Progenitor cell of endocrine pancreas (in vitro differentiated cells): ENCODE results near the gene OSTM1. TPM values are rescaled to one million over a fixed set of nuclear protein-coding genes. Genes with fewer than 3 reads are reported as not detected.
A peak's percentile ranks its signal among the peaks of the same experiment; 100 is the strongest.

Source experiments
- DNase-seq: peaks from one replicate; pipeline ENCODE4 v3.0.0; 2021; ENCODE audit warnings: low spot score; ENCODE audit not compliant: unreplicated experiment
- H3K27ac Mint-ChIP-seq: 2 replicates; pipeline ENCODE4 v1.8.0; 2021; ENCODE audit warnings: mild to moderate bottlenecking, moderate library complexity, mixed read lengths
- H3K27me3 Mint-ChIP-seq: 2 replicates; pipeline ENCODE4 v1.8.0; 2021; ENCODE audit warnings: mixed read lengths
- H3K36me3 Mint-ChIP-seq: 2 replicates; pipeline ENCODE4 v1.8.0; 2022; ENCODE audit warnings: mixed read lengths; ENCODE audit not compliant: insufficient read depth
- H3K4me1 Mint-ChIP-seq: 2 replicates; pipeline ENCODE4 v1.8.0; 2021; ENCODE audit warnings: low read depth, mixed read lengths
- H3K4me3 Mint-ChIP-seq: 2 replicates; pipeline ENCODE4 v1.8.0; 2021; ENCODE audit warnings: low read depth, mild to moderate bottlenecking, moderate library complexity, mixed read lengths
- H3K9me3 Mint-ChIP-seq: 2 replicates; pipeline ENCODE4 v1.8.0; 2021; ENCODE audit warnings: low read depth, mixed read lengths
- total RNA-seq: library from RNA; stranded (reverse); gene quantifications from 2 replicates; pipeline ENCODE4 v1.2.1, GENCODE V29; 2021
- TF ChIP-seq, protein P1 (sequence below): fragments of 200-600 bp; sonication (generic); IDR thresholded peaks from one replicate; pipeline ENCODE4 v1.5.0; 2021; ENCODE audit warnings: antibody characterized with exemption, mild to moderate bottlenecking; ENCODE audit not compliant: unreplicated experiment

The OSTM1 gene
- total RNA-seq, 1 donor from 2014 or later: 8.2 TPM

DNA sequence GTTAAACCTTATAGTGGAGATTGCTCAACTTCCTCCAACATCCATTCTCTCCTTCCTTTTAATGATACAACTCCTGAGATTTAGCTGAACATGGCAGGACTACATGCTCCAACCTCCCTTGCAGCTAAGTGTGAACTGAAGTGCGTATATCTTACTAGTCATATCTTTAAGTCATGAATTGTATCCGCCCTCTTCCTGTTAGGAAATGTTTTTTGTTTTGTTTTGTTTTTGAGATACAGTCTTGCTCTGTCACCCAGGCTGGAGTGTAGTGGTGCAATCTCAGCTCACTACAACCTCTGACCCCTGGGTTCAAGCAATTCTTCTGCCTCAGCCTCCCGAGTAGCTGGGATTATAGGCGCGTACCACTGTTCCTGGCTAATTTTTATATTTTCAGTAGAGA, 8.8 kb upstream of the OSTM1 start:
- Mint-ChIP-seq H3K36me3 (no peaks in the 10 kb centered on the region), H3K4me1 (no peaks in the 10 kb centered on the region), H3K4me3 (no peak overlapping the region), H3K27me3 (peaks cover 23% of the 10 kb centered on the region), H3K27ac (no peak overlapping the region), H3K9me3 (no peaks in the 10 kb centered on the region)
- TF ChIP-seq, protein P1, sequence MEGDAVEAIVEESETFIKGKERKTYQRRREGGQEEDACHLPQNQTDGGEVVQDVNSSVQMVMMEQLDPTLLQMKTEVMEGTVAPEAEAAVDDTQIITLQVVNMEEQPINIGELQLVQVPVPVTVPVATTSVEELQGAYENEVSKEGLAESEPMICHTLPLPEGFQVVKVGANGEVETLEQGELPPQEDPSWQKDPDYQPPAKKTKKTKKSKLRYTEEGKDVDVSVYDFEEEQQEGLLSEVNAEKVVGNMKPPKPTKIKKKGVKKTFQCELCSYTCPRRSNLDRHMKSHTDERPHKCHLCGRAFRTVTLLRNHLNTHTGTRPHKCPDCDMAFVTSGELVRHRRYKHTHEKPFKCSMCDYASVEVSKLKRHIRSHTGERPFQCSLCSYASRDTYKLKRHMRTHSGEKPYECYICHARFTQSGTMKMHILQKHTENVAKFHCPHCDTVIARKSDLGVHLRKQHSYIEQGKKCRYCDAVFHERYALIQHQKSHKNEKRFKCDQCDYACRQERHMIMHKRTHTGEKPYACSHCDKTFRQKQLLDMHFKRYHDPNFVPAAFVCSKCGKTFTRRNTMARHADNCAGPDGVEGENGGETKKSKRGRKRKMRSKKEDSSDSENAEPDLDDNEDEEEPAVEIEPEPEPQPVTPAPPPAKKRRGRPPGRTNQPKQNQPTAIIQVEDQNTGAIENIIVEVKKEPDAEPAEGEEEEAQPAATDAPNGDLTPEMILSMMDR: no peak
- DNase-seq: no peak

DNA sequence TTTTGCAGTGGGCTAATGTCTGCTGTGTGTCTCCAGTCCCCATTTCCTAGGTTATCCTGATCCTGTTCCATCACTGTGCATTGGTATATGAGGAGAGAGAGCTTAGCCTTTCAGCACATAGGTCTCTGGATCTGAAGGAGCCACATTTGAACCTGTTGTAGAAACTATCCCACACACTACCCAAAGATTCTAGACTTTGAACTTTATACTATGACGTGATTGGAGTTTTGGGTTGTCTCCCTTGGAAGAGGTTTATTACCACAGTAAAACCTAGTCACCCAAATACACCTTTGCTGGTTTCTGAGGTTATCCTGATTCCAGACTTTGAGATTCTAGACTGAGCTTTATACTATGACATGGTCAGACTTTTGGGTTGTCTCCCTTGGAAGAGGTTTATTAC, 8.0 kb upstream of the OSTM1 start:
- Mint-ChIP-seq H3K27ac (no peak overlapping the region), H3K4me3 (no peak overlapping the region), H3K9me3 (no peaks in the 10 kb centered on the region), H3K36me3 (no peaks in the 10 kb centered on the region), H3K27me3 (peaks cover 27% of the 10 kb centered on the region), H3K4me1 (no peaks in the 10 kb centered on the region)
- TF ChIP-seq, protein P1: no peak
- DNase-seq: no peak

DNA sequence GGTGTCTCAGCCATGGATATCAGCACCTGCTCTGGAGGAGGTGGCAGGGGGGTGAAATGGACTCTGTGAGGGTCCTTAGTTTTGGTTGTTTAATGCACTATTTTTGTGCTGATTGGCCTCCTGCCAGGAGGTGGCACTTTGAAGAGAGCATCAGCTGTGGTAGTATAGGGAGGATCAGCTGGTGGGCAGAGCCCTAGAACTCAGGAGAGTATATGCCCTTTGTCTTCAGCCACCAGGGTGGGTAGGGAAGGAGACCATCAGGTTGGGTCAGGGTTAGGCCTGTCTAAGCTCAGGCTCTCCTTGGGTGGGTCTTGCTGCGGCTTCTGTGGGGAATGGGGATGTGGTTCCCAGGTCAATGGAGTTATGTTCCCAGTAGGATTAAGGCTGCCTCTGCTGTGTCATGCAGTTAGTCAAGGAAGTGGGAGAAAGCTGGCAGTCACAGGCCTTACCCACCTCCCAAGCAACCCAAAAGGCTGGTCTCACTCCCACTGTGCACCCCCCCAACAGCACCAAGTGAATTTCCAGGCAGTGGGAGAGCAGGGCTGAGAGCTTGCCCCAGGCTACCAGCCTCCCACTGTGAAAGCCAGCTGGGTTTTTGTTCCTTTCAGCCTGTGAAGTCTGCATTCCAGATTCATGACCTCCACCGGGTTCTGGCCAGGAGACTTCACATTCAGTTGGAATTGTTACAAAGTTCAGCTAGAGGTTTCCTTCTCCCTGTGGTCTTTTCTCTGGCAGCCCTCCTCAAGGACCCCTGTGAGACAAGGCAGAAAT, 5.7 kb upstream of the OSTM1 start:
- Mint-ChIP-seq H3K4me3 (no peak overlapping the region), H3K36me3 (no peaks in the 10 kb centered on the region), H3K9me3 (no peaks in the 10 kb centered on the region), H3K27ac (no peak overlapping the region), H3K27me3 (peaks cover 29% of the 10 kb centered on the region), H3K4me1 (no peaks in the 10 kb centered on the region)
- no peak for DNase-seq
- TF ChIP-seq, protein P1: no peak

DNA sequence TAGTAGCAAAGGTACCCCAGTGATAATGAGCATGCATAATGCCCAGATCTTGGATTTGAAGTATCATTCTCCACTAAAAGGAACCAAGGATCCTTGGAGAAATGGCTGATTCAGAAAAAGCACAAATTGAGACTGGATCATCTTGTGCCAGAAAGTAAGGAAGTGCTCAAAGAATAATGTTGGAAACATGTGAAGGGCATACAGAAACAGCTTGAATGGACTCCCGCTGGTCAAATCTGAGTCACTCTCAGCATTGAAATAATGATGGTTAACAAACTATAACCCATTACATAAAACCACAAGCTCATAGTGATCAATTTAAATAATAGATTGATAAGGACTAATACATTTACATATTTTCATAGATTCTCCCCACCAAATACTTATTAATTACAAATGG, 3.6 kb upstream of the OSTM1 start:
- H3K9me3 Mint-ChIP-seq: no peaks in the 10 kb centered on the region
- no peak for DNase-seq
- H3K27me3 Mint-ChIP-seq: peaks cover 26% of the 10 kb centered on the region
- peaks cover under 1% of the 10 kb centered on the region for H3K36me3 Mint-ChIP-seq
- H3K4me1 Mint-ChIP-seq: peaks cover 9% of the 10 kb centered on the region
- no peak overlapping the region for H3K4me3 Mint-ChIP-seq
- TF ChIP-seq, protein P1: no peak
- H3K27ac Mint-ChIP-seq: no peak overlapping the region

DNA sequence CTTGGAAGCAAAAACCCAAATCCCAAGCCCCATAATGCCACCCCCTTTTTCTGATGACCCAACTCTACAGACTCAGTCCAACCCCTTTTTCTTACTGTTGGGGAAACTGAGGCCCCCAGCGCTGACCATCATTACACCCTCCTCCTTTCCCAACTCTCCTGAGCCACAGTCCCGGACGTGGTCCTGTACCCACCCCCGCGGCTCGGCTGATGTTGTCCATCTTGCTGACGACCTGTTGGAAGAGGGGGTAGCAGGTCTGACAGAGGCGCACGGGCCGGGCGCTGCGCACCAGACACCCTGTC, 533 bp downstream of the OSTM1 start:
- H3K36me3 Mint-ChIP-seq: peaks cover 2% of the 10 kb centered on the region
- no peak for DNase-seq
- H3K27me3 Mint-ChIP-seq: peaks cover 14% of the 10 kb centered on the region
- H3K27ac Mint-ChIP-seq: peak overlapping the region; percentile 64
- TF ChIP-seq, protein P1: no peak
- peak overlapping the region; percentile 76 for H3K4me3 Mint-ChIP-seq
- peaks cover 10% of the 10 kb centered on the region for H3K4me1 Mint-ChIP-seq
- no peaks in the 10 kb centered on the region for H3K9me3 Mint-ChIP-seq
